H9 (cell line): ENCODE results near the gene PCYT2. TPM values are rescaled to one million over a fixed set of nuclear protein-coding genes. Genes with fewer than 3 reads are reported as not detected.

ENCODE experiments used
- DNase-seq: peaks from one replicate; pipeline ENCODE4 v3.0.0-alpha.2; 2017
- H2AFZ ChIP-seq: one replicate; pipeline ENCODE4 v1.6.1; 2013; ENCODE audit warnings: mild to moderate bottlenecking, low read length, control low read depth, moderate library complexity
- H2AK5ac ChIP-seq: 2 replicates; pipeline ENCODE4 v1.6.1; 2013; ENCODE audit warnings: low read length, control low read depth, mixed read lengths; ENCODE audit not compliant: insufficient read length
- H2BK120ac ChIP-seq: one replicate; pipeline ENCODE4 v1.6.1; 2013; ENCODE audit warnings: low read depth, mild to moderate bottlenecking, low read length, control low read depth, inconsistent platforms; ENCODE audit not compliant: poor library complexity, severe bottlenecking
- H2BK12ac ChIP-seq: 2 replicates; pipeline ENCODE4 v1.6.1; 2013; ENCODE audit warnings: low read length, control low read depth, mixed read lengths, low read depth; ENCODE audit not compliant: insufficient read length
- H2BK15ac ChIP-seq: 2 replicates; pipeline ENCODE4 v1.6.1; 2013; ENCODE audit warnings: low read depth, low read length, control low read depth
- H2BK20ac ChIP-seq: one replicate; pipeline ENCODE4 v1.6.1; 2013; ENCODE audit warnings: low read depth, mild to moderate bottlenecking, low read length, control low read depth, inconsistent platforms; ENCODE audit not compliant: poor library complexity, severe bottlenecking
- H2BK5ac ChIP-seq: 2 replicates; pipeline ENCODE4 v1.6.1; 2013; ENCODE audit warnings: low read length, control low read depth, mixed read lengths; ENCODE audit not compliant: insufficient read length
- H3K14ac ChIP-seq: 2 replicates; pipeline ENCODE4 v1.6.1; 2013; ENCODE audit warnings: low read length, control low read depth; ENCODE audit not compliant: insufficient read depth
- H3K18ac ChIP-seq: 2 replicates; pipeline ENCODE4 v1.6.1; 2013; ENCODE audit warnings: low read depth, mild to moderate bottlenecking, mixed read lengths, low read length, control low read depth; ENCODE audit not compliant: insufficient read length
- H3K23ac ChIP-seq: 2 replicates; pipeline ENCODE4 v1.6.1; 2013; ENCODE audit warnings: low read length, control low read depth, mixed read lengths, low read depth; ENCODE audit not compliant: insufficient read length
- H3K23me2 ChIP-seq: 2 replicates; pipeline ENCODE4 v1.6.1; 2013; ENCODE audit warnings: low read depth, mild to moderate bottlenecking, mixed read lengths, low read length, control low read depth; ENCODE audit not compliant: insufficient read length, poor library complexity, severe bottlenecking
- H3K27ac ChIP-seq: 2 replicates; pipeline ENCODE4 v1.5.1; 2013; ENCODE audit warnings: low read length, control low read depth, mixed read lengths, low read depth; ENCODE audit not compliant: insufficient read length
- H3K27me3 ChIP-seq: 2 replicates; pipeline ENCODE4 v1.6.1; 2013; ENCODE audit warnings: low read length, control low read depth, inconsistent platforms; ENCODE audit not compliant: insufficient read depth
- H3K4ac ChIP-seq: 2 replicates; pipeline ENCODE4 v1.6.1; 2013; ENCODE audit warnings: low read depth, mild to moderate bottlenecking, control low read depth, inconsistent platforms, low read length, moderate library complexity
- H3K4me1 ChIP-seq: 2 replicates; pipeline ENCODE4 v1.6.1; 2013; ENCODE audit warnings: low read length, control low read depth, inconsistent platforms; ENCODE audit not compliant: insufficient read depth
- H3K4me2 ChIP-seq: 2 replicates; pipeline ENCODE4 v1.6.1; 2013; ENCODE audit warnings: low read length, control low read depth, mixed read lengths; ENCODE audit not compliant: insufficient read length, insufficient read depth
- H3K56ac ChIP-seq: 2 replicates; pipeline ENCODE4 v1.6.1; 2013; ENCODE audit warnings: low read depth, mild to moderate bottlenecking, mixed read lengths, low read length, control low read depth; ENCODE audit not compliant: insufficient read length
- H3K79me1 ChIP-seq: 2 replicates; pipeline ENCODE4 v1.6.1; 2013; ENCODE audit warnings: low read depth, mild to moderate bottlenecking, moderate library complexity, low read length, control low read depth, inconsistent platforms; ENCODE audit not compliant: insufficient read depth, poor library complexity, severe bottlenecking
- H3K79me2 ChIP-seq: 2 replicates; pipeline ENCODE4 v1.6.1; 2013; ENCODE audit warnings: low read length, control low read depth, inconsistent platforms; ENCODE audit not compliant: insufficient read depth
- H3K9ac ChIP-seq: 2 replicates; pipeline ENCODE4 v1.6.1; 2013; ENCODE audit warnings: low read length, control low read depth, mixed read lengths; ENCODE audit not compliant: insufficient read length; ENCODE audit errors: extremely low read depth
- H3K9me3 ChIP-seq: one replicate; pipeline ENCODE4 v1.6.1; 2013; ENCODE audit warnings: low read depth, low read length, inconsistent platforms; ENCODE audit not compliant: control insufficient read depth
- H3T11ph ChIP-seq: one replicate; pipeline ENCODE4 v1.6.1; 2013; ENCODE audit warnings: mild to moderate bottlenecking, low read length, control low read depth, inconsistent platforms
- H4K20me1 ChIP-seq: one replicate; pipeline ENCODE4 v1.6.1; 2013; ENCODE audit not compliant: control insufficient read depth, insufficient read length, insufficient read depth
- H4K5ac ChIP-seq: 2 replicates; pipeline ENCODE4 v1.6.1; 2013; ENCODE audit warnings: low read depth, mild to moderate bottlenecking, mixed read lengths, low read length, control low read depth; ENCODE audit not compliant: insufficient read length
- H4K8ac ChIP-seq: replicated peaks from 2 replicates; pipeline ENCODE4 v1.6.1; 2013; ENCODE audit warnings: low read length, control low read depth, mixed read lengths, low read depth; ENCODE audit not compliant: insufficient read length
- H4K91ac ChIP-seq: 2 replicates; pipeline ENCODE4 v1.6.1; 2013; ENCODE audit warnings: low read depth, mild to moderate bottlenecking, moderate library complexity, mixed read lengths, low read length, control low read depth; ENCODE audit not compliant: insufficient read length
- H3K27ac Mint-ChIP-seq, 3 experiments: 2 replicates in 2 of 3; 3 replicates in 1 of 3; pipeline ENCODE4 v1.8.0; 2020 to 2021; ENCODE audit warnings: mixed read lengths in 3 of 3, mild to moderate bottlenecking in 1 of 3, moderate library complexity in 1 of 3
- H3K27me3 Mint-ChIP-seq: 2 replicates; pipeline ENCODE4 v1.8.0; 2021; ENCODE audit warnings: low read depth, mild to moderate bottlenecking, moderate library complexity, mixed read lengths
- H3K36me3 Mint-ChIP-seq, 3 experiments: 2 replicates in 2 of 3; 3 replicates in 1 of 3; pipeline ENCODE4 v1.8.0; 2020 to 2021; ENCODE audit warnings: low read depth in 3 of 3, mixed read lengths in 3 of 3; ENCODE audit not compliant: insufficient read depth in 1 of 3
- H3K4me1 Mint-ChIP-seq, 2 experiments: 2 replicates each; pipeline ENCODE4 v1.8.0; 2020; ENCODE audit warnings: mixed read lengths in 2 of 2
- H3K4me3 Mint-ChIP-seq, 2 experiments: 2 replicates in 1 of 2; 3 replicates in 1 of 2; pipeline ENCODE4 v1.8.0; 2020 to 2021; ENCODE audit warnings: mild to moderate bottlenecking in 2 of 2, mixed read lengths in 2 of 2, moderate library complexity in 1 of 2
- H3K9me3 Mint-ChIP-seq, 2 experiments: 2 replicates in 1 of 2; 3 replicates in 1 of 2; pipeline ENCODE4 v1.8.0; 2020; ENCODE audit warnings: mild to moderate bottlenecking in 2 of 2, mixed read lengths in 2 of 2, moderate library complexity in 1 of 2
- CTCF ChIP-seq: fragments of 200-600 bp; sonication (generic); conservative IDR thresholded peaks from 3 replicates; pipeline ENCODE4 v1.8.0; 2021; ENCODE audit warnings: antibody characterized with exemption, mild to moderate bottlenecking
- WGBS: extraction: QIAGEN DNeasy Blood & Tissue Kit; methylation state at CpG from one replicate; pipeline ENCODE4 v1.1.7; 2013; ENCODE audit warnings: missing lambda C conversion rate, low lambda C conversion rate, mixed read lengths; ENCODE audit not compliant: insufficient read length; ENCODE audit errors: extremely low coverage; 5-methylcytosine and 5-hydroxymethylcytosine counted together
- total RNA-seq: library from RNA; stranded (reverse); gene quantifications from 2 replicates; pipeline ENCODE4 v1.2.1, GENCODE V29; 2021

The PCYT2 gene
- total RNA-seq, 1 experiment from 2014 or later, result 24.5 TPM

GRCh38 chr17:81917565-81918332 lies 6.5 kb upstream of the PCYT2 start, which contains the start of gene SIRT7:
Gene SIRT7, minus strand, starts transcription at chr17:81918176. Its CDS starts 45 bp downstream, at chr17:81918131.
- peak within 1 kb of the TSS; percentile 74 for H3K4me2 ChIP-seq
- peak within 1 kb of the TSS; percentile 75 to 91 (median 88); a peak in 5 of 7 replicates for H3K27ac Mint-ChIP-seq
- H3K23ac ChIP-seq, result no peak within 1 kb of the TSS
- no peak; the same call in 2 of the 3 replicates for TF ChIP-seq CTCF
- no peaks in the 10 kb centered on the region for H3K27me3 Mint-ChIP-seq
- no peak within 1 kb of the TSS for H2BK12ac ChIP-seq
- no peak within 1 kb of the TSS for H3K56ac ChIP-seq
- no peak within 1 kb of the TSS for H4K8ac ChIP-seq
- H2AK5ac ChIP-seq, result no peak within 1 kb of the TSS
- no peak within 1 kb of the TSS for H3K27ac ChIP-seq
- H3K9ac ChIP-seq, result peak within 1 kb of the TSS; percentile 6
- H3K4ac ChIP-seq, result no peak within 1 kb of the TSS
- H3T11ph ChIP-seq, result no peak within 1 kb of the TSS
- WGBS, result no CpG with 5 or more reads among the region's 94 CpGs
- H2BK15ac ChIP-seq, result no peak within 1 kb of the TSS
- H3K79me1 ChIP-seq, result peaks cover 2% of the 10 kb centered on the region
- no peaks in the 10 kb centered on the region for H3K4me1 ChIP-seq
- H3K4me3 Mint-ChIP-seq, result peak within 1 kb of the TSS; percentile 80 to 89
- H4K5ac ChIP-seq, result no peak within 1 kb of the TSS
- H2BK20ac ChIP-seq, result no peak within 1 kb of the TSS
- H4K91ac ChIP-seq, result no peak within 1 kb of the TSS
- H4K20me1 ChIP-seq, result no peaks in the 10 kb centered on the region
- no peaks in the 10 kb centered on the region; a peak in 1 of 5 replicates for H3K9me3 Mint-ChIP-seq
- H3K23me2 ChIP-seq, result peaks cover 5% of the 10 kb centered on the region
- no peak within 1 kb of the TSS for H2BK120ac ChIP-seq
- H3K9me3 ChIP-seq, result no peaks in the 10 kb centered on the region
- H3K27me3 ChIP-seq, result no peaks in the 10 kb centered on the region
- no peak within 1 kb of the TSS for H2AFZ ChIP-seq
- no peak within 1 kb of the TSS for H3K18ac ChIP-seq
- no peak within 1 kb of the TSS; the same call in 1 of the 2 replicates for H3K14ac ChIP-seq
- peaks cover 7% of the 10 kb centered on the region; the same call in 1 of the 2 replicates for H3K79me2 ChIP-seq
- H2BK5ac ChIP-seq, result no peak within 1 kb of the TSS
- DNase-seq, result peak; percentile 93
- peaks cover 24 to 62% (median 55%) of the 10 kb centered on the region in 3 experiments; a peak in 6 of 7 replicates for H3K36me3 Mint-ChIP-seq
- H3K4me1 Mint-ChIP-seq, result peaks cover 17 to 18% of the 10 kb centered on the region in 2 experiments
